Measurements from ENCODE around the gene PEX7.

- TF ChIP-seq CTCF (IDR thresholded peaks at IDR 0.05) (no peak), POLR2A (IDR thresholded peaks at IDR 0.05) (no peak), EP300 (IDR thresholded peaks at IDR 0.05) (no peak)
Measured at GRCh38 chr6:136783021-136783420, 39.4 kb upstream of the PEX7 start.

Data from tibial nerve (tissue), 4 donors.